ENCODE data around the gene PTGES3L. TPM values are rescaled to one million over a fixed set of nuclear protein-coding genes. Genes with fewer than 3 reads are reported as not detected.

The PTGES3L gene
- total and polyA plus RNA-seq, 2 experiments from 2014 or later = 50.8 to 72.9 TPM

DNA sequence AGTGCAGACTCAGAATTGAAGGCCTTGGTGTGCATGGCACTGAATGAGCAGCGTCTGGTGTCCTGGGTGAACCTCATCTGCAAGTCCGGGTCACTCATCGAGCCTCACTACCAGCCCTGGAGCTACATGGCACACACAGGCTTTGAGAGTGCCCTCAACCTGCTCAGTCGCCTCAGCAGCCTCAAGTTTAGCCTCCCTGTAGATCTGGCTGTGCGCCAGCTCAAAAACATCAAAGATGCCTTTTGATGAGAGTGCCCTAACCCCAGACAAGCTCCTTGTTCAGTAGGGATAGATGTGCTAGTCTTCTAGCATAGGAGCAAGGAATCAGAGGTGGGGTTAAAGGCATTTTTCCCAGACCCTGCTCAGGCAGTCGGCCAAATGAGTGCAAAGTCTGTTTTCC, 11.6 kb upstream of the PTGES3L start:
- Histone ChIP-seq H3K27me3 (no peaks in the 10 kb centered on the region), H3K4me3 (no peak overlapping the region), H3K36me3 (peaks cover 51% of the 10 kb centered on the region), H3K4me1 (ENCODE audit: low read depth) (no peaks in the 10 kb centered on the region), H3K27ac (no peak overlapping the region), H3K9me3 (ENCODE audit: low read depth) (no peaks in the 10 kb centered on the region)
- no peak for DNase-seq (ENCODE audit: low read depth in 1 of 2, low spot score in 1 of 2)
- TF ChIP-seq, protein P1, sequence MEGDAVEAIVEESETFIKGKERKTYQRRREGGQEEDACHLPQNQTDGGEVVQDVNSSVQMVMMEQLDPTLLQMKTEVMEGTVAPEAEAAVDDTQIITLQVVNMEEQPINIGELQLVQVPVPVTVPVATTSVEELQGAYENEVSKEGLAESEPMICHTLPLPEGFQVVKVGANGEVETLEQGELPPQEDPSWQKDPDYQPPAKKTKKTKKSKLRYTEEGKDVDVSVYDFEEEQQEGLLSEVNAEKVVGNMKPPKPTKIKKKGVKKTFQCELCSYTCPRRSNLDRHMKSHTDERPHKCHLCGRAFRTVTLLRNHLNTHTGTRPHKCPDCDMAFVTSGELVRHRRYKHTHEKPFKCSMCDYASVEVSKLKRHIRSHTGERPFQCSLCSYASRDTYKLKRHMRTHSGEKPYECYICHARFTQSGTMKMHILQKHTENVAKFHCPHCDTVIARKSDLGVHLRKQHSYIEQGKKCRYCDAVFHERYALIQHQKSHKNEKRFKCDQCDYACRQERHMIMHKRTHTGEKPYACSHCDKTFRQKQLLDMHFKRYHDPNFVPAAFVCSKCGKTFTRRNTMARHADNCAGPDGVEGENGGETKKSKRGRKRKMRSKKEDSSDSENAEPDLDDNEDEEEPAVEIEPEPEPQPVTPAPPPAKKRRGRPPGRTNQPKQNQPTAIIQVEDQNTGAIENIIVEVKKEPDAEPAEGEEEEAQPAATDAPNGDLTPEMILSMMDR (IDR thresholded peaks at IDR 0.05; ENCODE audit: low read depth, low read length) = no peak

DNA sequence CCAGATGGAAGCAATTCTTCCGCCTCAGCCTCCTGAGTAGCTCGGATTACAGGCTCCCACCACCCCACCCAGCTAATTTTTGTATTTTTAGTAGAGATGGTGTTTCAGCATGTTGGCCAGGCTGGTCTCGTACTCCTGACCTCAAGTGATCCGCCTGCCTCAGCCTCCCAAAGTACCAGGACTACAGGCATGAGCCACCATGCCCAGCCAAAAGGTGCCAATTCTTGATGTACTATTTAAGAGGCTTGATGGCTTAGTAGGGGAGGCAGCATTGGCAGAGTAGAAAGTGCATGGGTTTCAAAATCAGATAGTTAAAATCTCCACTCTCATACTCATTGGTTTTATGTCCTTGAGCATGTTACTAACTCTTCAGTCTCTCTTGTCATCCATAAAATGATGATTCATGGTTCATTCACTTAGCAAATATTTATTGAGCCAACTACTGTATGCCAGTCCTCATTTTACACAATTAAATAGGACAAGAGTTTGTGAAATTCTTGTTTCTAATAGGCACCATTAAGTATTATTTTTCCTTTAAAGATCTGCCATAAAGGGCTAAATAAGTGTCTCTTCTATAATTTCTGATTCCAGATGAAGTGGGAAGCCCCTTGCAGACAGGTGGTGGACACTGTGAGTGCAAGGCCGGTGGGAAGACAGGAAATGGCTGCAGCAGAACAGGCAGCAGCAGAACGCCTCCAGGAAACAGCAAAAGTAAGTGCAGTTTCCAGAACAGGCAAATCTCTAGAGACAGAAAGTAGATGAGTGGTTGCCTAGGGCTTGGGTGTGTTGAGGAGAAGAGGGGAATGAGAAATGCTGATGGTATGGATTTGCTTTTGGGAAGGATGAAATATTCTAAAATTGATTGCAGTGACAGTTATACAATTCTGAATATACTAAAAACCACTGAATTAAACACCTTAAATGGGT, 10.1 kb upstream of the PTGES3L start:
- Histone ChIP-seq H3K4me1 (ENCODE audit: low read depth) (no peaks in the 10 kb centered on the region), H3K36me3 (peaks cover 57% of the 10 kb centered on the region), H3K4me3 (no peak overlapping the region), H3K27me3 (no peaks in the 10 kb centered on the region), H3K27ac (no peak overlapping the region), H3K9me3 (ENCODE audit: low read depth) (no peaks in the 10 kb centered on the region)
- TF ChIP-seq, protein P1 (IDR thresholded peaks at IDR 0.05; ENCODE audit: low read depth, low read length) = no peak
- no peak for DNase-seq (ENCODE audit: low read depth in 1 of 2, low spot score in 1 of 2)

DNA sequence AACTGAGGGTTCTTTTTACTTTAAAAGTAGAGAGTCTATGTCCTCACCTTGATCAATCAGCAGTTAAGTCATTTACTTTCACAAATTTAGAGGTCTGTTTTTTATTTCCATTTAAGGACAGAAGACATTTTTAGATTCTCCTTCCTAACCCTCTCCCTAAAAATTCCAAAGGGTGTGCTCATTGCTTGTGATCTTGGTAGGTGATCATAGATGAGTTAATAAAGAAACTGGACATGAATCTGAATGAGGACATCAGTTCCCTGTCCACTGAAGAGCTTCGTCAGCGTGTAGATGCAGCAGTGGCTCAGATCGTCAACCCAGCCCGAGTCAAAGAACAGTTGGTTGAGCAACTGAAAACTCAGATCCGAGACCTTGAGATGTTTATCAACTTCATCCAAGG, 9.3 kb upstream of the PTGES3L start:
- peaks cover 59% of the 10 kb centered on the region for H3K36me3 ChIP-seq
- H3K4me1 ChIP-seq (ENCODE audit: low read depth) = no peaks in the 10 kb centered on the region
- no peak for DNase-seq (ENCODE audit: low read depth in 1 of 2, low spot score in 1 of 2)
- no peak overlapping the region for H3K27ac ChIP-seq
- TF ChIP-seq, protein P1 (IDR thresholded peaks at IDR 0.05; ENCODE audit: low read depth, low read length) = no peak
- no peaks in the 10 kb centered on the region for H3K27me3 ChIP-seq
- no peaks in the 10 kb centered on the region for H3K9me3 ChIP-seq (ENCODE audit: low read depth)
- no peak overlapping the region for H3K4me3 ChIP-seq

DNA sequence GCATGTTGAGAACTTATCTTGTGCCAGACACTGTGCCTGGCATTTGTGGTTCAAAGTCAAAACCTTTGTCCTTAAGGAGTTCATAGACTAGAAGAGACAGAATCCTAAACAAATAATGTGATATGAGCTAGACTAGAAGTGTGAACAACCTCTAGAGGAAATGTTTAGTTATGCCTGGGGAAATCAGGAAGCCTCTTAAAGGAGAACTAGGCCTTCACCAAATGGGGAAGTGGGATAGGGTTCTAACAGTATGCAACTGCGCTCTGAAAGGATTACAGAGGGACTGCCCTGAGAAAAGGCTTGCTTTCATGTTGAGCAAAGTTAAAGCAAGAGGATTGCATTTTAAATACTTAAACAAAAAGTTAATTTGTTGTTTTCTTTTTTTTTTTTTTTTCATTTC, 5.3 kb upstream of the PTGES3L start:
- peaks cover 42% of the 10 kb centered on the region for H3K36me3 ChIP-seq
- H3K4me1 ChIP-seq (ENCODE audit: low read depth) = peaks cover 8% of the 10 kb centered on the region
- H3K27me3 ChIP-seq = no peaks in the 10 kb centered on the region
- no peak overlapping the region for H3K4me3 ChIP-seq
- DNase-seq (ENCODE audit: low read depth in 1 of 2, low spot score in 1 of 2) = no peak
- TF ChIP-seq, protein P1 (IDR thresholded peaks at IDR 0.05; ENCODE audit: low read depth, low read length) = no peak
- H3K27ac ChIP-seq = no peak overlapping the region
- no peaks in the 10 kb centered on the region for H3K9me3 ChIP-seq (ENCODE audit: low read depth)

DNA sequence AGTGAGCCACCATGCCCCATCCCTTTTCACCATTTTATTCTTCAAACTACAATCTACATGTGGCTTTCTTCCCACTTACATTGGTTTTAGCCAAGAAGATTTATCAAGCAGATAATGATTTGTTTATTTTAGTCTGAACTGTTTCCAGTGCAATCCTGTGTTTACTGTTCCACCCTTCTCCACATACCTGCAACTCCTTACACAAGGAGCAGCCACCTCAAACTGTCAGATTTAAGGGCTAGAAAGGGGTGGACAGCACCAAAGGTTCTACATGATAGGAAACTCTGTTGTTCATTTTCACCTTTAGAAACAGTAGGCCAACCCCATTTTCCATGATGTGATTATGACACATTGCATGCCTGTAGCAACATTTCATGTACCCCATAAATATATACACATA, 2.4 kb upstream of the PTGES3L start:
- Histone ChIP-seq H3K27ac (peak overlapping the region; percentile 100), H3K36me3 (peaks cover 17% of the 10 kb centered on the region), H3K4me3 (no peak overlapping the region), H3K9me3 (ENCODE audit: low read depth) (no peaks in the 10 kb centered on the region), H3K27me3 (no peaks in the 10 kb centered on the region), H3K4me1 (ENCODE audit: low read depth) (peaks cover 20% of the 10 kb centered on the region)
- no peak for DNase-seq (ENCODE audit: low read depth in 1 of 2, low spot score in 1 of 2)
- TF ChIP-seq, protein P1 (IDR thresholded peaks at IDR 0.05; ENCODE audit: low read depth, low read length) = no peak
